Spleen (tissue), 11 donors: ENCODE data around the gene PSME3IP1. TPM values are rescaled to one million over a fixed set of nuclear protein-coding genes. Genes with fewer than 3 reads are reported as not detected.
A peak's percentile ranks its signal among the peaks of the same experiment; 100 is the strongest.

Source experiments
- DNase-seq: peaks from one replicate; pipeline ENCODE4 v3.0.0-alpha.2; 2020
- H3K27ac ChIP-seq, 8 donors: fragments of 200-600 bp; sonication (generic) in 7 of 8; 1 replicate in 4 of 8; 2 replicates in 4 of 8; pipeline versions ENCODE4 v1.5.0 to v1.8.0; 2016 to 2021; ENCODE audit warnings: inconsistent platforms in 4 of 8, mild to moderate bottlenecking in 4 of 8, moderate library complexity in 1 of 8
- H3K27me3 ChIP-seq, 7 donors: fragments of 200-600 bp; sonication (generic) in 6 of 7; replicated peaks in 1 of 7; 1 replicate in 4 of 7; 2 replicates in 3 of 7; pipeline versions ENCODE4 v1.5.0 to v1.8.0; 2016 to 2021; ENCODE audit warnings: inconsistent platforms in 3 of 7, mild to moderate bottlenecking in 1 of 7
- H3K36me3 ChIP-seq, 6 donors: fragments of 200-600 bp; sonication (generic) in 5 of 6; 1 replicate in 4 of 6; 2 replicates in 2 of 6; pipeline versions ENCODE4 v1.5.0 to v1.8.0; 2016 to 2021; ENCODE audit warnings: inconsistent platforms in 2 of 6
- H3K4me1 ChIP-seq, 6 donors: fragments of 200-600 bp; sonication (generic) in 5 of 6; 1 replicate in 3 of 6; 2 replicates in 3 of 6; pipeline versions ENCODE4 v1.5.0 to v1.8.0; 2016 to 2021; ENCODE audit warnings: inconsistent platforms in 3 of 6
- H3K4me3 ChIP-seq, 8 donors: fragments of 200-600 bp; sonication (generic) in 7 of 8; 1 replicate in 4 of 8; 2 replicates in 4 of 8; pipeline versions ENCODE4 v1.5.0 to v1.8.0; 2016 to 2021; ENCODE audit warnings: inconsistent platforms in 4 of 8, mild to moderate bottlenecking in 4 of 8, moderate library complexity in 2 of 8
- H3K9me3 ChIP-seq, 8 donors: fragments of 200-600 bp; sonication (generic) in 7 of 8; 1 replicate in 4 of 8; 2 replicates in 4 of 8; pipeline versions ENCODE4 v1.5.0 to v1.8.0; 2016 to 2021; ENCODE audit warnings: inconsistent platforms in 4 of 8
- POLR2A ChIP-seq, 3 donors: fragments of 450-650 bp; IDR thresholded peaks; one replicate each; pipeline ENCODE4 v1.5.1; 2017; ENCODE audit warnings: antibody characterized with exemption in 3 of 3, mild to moderate bottlenecking in 1 of 3
- POLR2AphosphoS5 ChIP-seq, 3 donors: sonication (generic); formaldehyde crosslinking; IDR thresholded peaks; one replicate each; pipeline ENCODE4 v1.5.1; 2017; ENCODE audit warnings: antibody characterized with exemption in 3 of 3
- WGBS, 5 donors: extraction: QIAGEN DNeasy Blood & Tissue Kit in 3 of 5; methylation state at CpG; one replicate each; pipeline versions ENCODE4 v1.1.5 to v1.1.7; 2013 to 2018; 5-methylcytosine and 5-hydroxymethylcytosine counted together
- intact Hi-C: fragments of 100-400 bp; cut with DNase I; formaldehyde crosslinking; loops from one replicate; pipeline ENCODE4 v1.15.0; 2023; ENCODE audit warnings: low total_unique reads
- polyA plus RNA-seq, 3 donors: library from polyadenylated mRNA; stranded (reverse); fragments of 200-250 nt; gene quantifications; one replicate each; pipeline ENCODE4 v1.2.1, GENCODE V29; 2013
- total RNA-seq, 7 donors: library from RNA; depleted of rRNA in 3 of 7; stranded (reverse); fragments of >200 nt in 3 of 7; fragmentation: NEBNext Ultra II Directional in 4 of 7; extraction: Animal tissue kit (Norgen Biotek cat#: 25700) in 4 of 7; gene quantifications; one replicate each; pipeline versions ENCODE4 v1.1.0 to v1.2.1, GENCODE V29; 2016 to 2021
- TF ChIP-seq, protein P1 (sequence below), 11 experiments: fragments of 200-600 bp in 7 of 11; fragments of 450-650 bp in 4 of 11; sonication (generic) in 4 of 11; IDR thresholded peaks in 8 of 11; conservative IDR thresholded peaks in 3 of 11; 1 replicate in 7 of 11; 2 replicates in 4 of 11; pipeline versions ENCODE4 v1.4.0 to v1.8.0; 2016 to 2021; ENCODE audit warnings: antibody characterized with exemption in 11 of 11, inconsistent platforms in 4 of 11, mild to moderate bottlenecking in 1 of 11
- donor health status: healthy with polysubstance abuse.
- donor health status: DM: no; HTN: no; CAD: no; lungs with moderate emphysema.
- donor health status: DM: no; HTN: no; CAD: no.
- donor health status: Bipolar disorder and iron deficiency.
- donor health status: healthy.
- donor health status: DM: no; HTN: no; CAD: no.
- donor health status: DM: yes; HTN: yes; CAD: no.

Gene PSME3IP1
- total and polyA plus RNA-seq, 10 donors: 64.6 to 128 (median 96.0) TPM

- no peaks in the 10 kb centered on the region for H3K27me3 ChIP-seq
- peaks cover 0 to 39% (median 25%) of the 10 kb centered on the region in 6 donors for H3K4me1 ChIP-seq
- TF ChIP-seq, protein P1, sequence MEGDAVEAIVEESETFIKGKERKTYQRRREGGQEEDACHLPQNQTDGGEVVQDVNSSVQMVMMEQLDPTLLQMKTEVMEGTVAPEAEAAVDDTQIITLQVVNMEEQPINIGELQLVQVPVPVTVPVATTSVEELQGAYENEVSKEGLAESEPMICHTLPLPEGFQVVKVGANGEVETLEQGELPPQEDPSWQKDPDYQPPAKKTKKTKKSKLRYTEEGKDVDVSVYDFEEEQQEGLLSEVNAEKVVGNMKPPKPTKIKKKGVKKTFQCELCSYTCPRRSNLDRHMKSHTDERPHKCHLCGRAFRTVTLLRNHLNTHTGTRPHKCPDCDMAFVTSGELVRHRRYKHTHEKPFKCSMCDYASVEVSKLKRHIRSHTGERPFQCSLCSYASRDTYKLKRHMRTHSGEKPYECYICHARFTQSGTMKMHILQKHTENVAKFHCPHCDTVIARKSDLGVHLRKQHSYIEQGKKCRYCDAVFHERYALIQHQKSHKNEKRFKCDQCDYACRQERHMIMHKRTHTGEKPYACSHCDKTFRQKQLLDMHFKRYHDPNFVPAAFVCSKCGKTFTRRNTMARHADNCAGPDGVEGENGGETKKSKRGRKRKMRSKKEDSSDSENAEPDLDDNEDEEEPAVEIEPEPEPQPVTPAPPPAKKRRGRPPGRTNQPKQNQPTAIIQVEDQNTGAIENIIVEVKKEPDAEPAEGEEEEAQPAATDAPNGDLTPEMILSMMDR (IDR thresholded peaks at IDR 0.05 in 8 of 11, conservative IDR thresholded peaks at IDR 0.05 in 3 of 11): no peak
- TF ChIP-seq POLR2AphosphoS5 (IDR thresholded peaks at IDR 0.05): no peak
- peak overlapping the region in 2 of 8 donors; percentile 38 to 79 for H3K27ac ChIP-seq
- intact Hi-C loops: loop anchor here (10.0 kb wide), 1 partner anchor 81 kb away; no protein-coding TSS in a partner anchor
- 80 to 95% (median 89%) methylated on average over 5 of the region's 5 CpGs for WGBS, 5 donors
- DNase-seq: no peak
- no peaks in the 10 kb centered on the region for H3K9me3 ChIP-seq
- H3K4me3 ChIP-seq: no peak overlapping the region
- peaks cover 0 to 94% (median 65%) of the 10 kb centered on the region in 6 donors for H3K36me3 ChIP-seq
Observed at GRCh38 chr16:57165483-57165882, 20.4 kb downstream of the PSME3IP1 start.

DNA sequence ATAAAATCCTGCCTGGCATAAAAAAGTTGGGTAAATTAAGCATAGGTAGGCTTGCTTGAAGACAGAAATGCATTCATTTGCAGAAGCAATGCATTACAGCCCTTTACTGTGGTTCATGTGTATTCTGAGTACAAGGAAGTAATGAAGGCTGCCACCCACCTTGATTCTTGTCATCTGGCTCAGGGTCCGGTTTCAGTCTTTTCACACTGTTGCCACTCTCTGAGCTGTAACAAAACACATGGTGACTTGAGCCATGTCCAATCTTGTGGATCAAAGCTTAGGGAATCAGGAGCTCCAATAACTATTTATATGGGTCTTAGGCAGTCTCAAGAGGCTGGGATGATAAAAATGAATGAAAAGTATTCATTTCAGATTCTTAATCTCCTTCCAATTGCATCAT is 22.0 kb downstream of the PSME3IP1 start:
- WGBS, 5 donors: 55 to 91% (median 80%) methylated on average over 1 of the region's 1 CpG
- H3K9me3 ChIP-seq: no peaks in the 10 kb centered on the region
- no peaks in the 10 kb centered on the region for H3K27me3 ChIP-seq
- peaks cover 0 to 94% (median 54%) of the 10 kb centered on the region in 6 donors for H3K36me3 ChIP-seq
- H3K4me1 ChIP-seq: peaks cover 0 to 50% (median 28%) of the 10 kb centered on the region in 6 donors
- no peak for DNase-seq
- TF ChIP-seq POLR2AphosphoS5 (IDR thresholded peaks at IDR 0.05) (no peak), POLR2A (IDR thresholded peaks at IDR 0.05) (no peak)
- TF ChIP-seq, protein P1 (IDR thresholded peaks at IDR 0.05 in 8 of 11, conservative IDR thresholded peaks at IDR 0.05 in 3 of 11): no peak
- H3K4me3 ChIP-seq: no peak overlapping the region
- intact Hi-C loops: loop anchor here (10.0 kb wide), 1 partner anchor 79 kb away; no protein-coding TSS in a partner anchor
- no peak overlapping the region for H3K27ac ChIP-seq

DNA sequence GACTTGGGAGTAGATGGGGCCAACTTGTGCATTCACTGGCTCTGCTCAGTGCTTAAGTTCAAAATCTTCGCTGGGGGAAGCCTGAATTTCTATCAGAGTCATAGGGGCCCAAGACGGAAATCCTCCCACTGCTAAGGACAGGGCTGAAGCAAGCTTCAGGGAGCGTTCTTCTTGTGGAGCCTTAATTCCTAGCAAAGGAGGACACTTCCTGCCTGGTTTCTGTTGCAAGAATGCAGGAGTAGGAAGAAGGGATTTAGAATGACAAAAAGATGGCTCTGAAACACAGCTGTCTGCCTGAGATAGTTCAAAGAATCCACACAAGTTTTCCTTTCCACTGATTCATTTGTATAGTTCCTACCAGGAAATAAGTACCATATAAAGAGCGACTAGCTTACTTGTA is 26.4 kb downstream of the PSME3IP1 start:
- Histone ChIP-seq H3K36me3 (peaks cover 0 to 100% (median 52%) of the 10 kb centered on the region in 6 donors), H3K9me3 (no peaks in the 10 kb centered on the region), H3K27ac (peak overlapping the region in 2 of 8 donors; percentile 19 to 40), H3K27me3 (no peaks in the 10 kb centered on the region), H3K4me1 (peaks cover 0 to 49% (median 8%) of the 10 kb centered on the region in 6 donors), H3K4me3 (no peak overlapping the region)
- TF ChIP-seq POLR2A (IDR thresholded peaks at IDR 0.05): no peak
- DNase-seq: no peak
- intact Hi-C loops: no loop called here
- 67 to 89% (median 78%) methylated on average over 4 of the region's 4 CpGs for WGBS, 5 donors

- no peak for DNase-seq
- Histone ChIP-seq H3K27ac (no peak overlapping the region), H3K4me1 (peaks cover 0 to 46% (median 9%) of the 10 kb centered on the region in 6 donors), H3K27me3 (no peaks in the 10 kb centered on the region), H3K9me3 (no peaks in the 10 kb centered on the region), H3K36me3 (peaks cover 0 to 100% (median 56%) of the 10 kb centered on the region in 6 donors), H3K4me3 (no peak overlapping the region)
- 94 to 100% (median 98%) methylated on average over 1 of the region's 1 CpG for WGBS, 5 donors
- intact Hi-C loops: no loop called here
- TF ChIP-seq POLR2AphosphoS5 (IDR thresholded peaks at IDR 0.05) (no peak), POLR2A (IDR thresholded peaks at IDR 0.05) (no peak)
- TF ChIP-seq, protein P1 (IDR thresholded peaks at IDR 0.05 in 8 of 11, conservative IDR thresholded peaks at IDR 0.05 in 3 of 11): no peak
Observed at GRCh38 chr16:57157533-57157932, 28.3 kb downstream of the PSME3IP1 start.
